HUDEP-2 (cell line): ENCODE data around the gene CUZD1.
"Not testable (repeated sequence)": the region's sequence is repeated elsewhere in the genome, so short reads cannot be mapped to it uniquely, and the experiment has no call there.

Experiments used
- DNase-seq, 76 experiments: peaks; one replicate each; lab custom pipeline; 2025; ENCODE audit not compliant: unreplicated experiment in 76 of 76; lab: John Stamatoyannopoulos, UW

The CUZD1 gene

GRCh38 chr10:122845783-122846332 is at the start of gene CUZD1:
Gene CUZD1 (minus strand): TSS chr10:122845857. CDS start chr10:122845843, 14 bp downstream.
- no peak for DNase-seq

GRCh38 chr10:122894261-122894944 is 48.7 kb upstream of the CUZD1 start:
- peak in 2 of 76 experiments; percentile 2 to 17 for DNase-seq

- no peak for DNase-seq
Measured at GRCh38 chr10:122884166-122884565, 38.5 kb upstream of the CUZD1 start.

- DNase-seq: peak in 16 of 76 experiments; percentile 1 to 51 (median 25)
Measured at GRCh38 chr10:122882766-122883165, 37.1 kb upstream of the CUZD1 start.

- peak; percentile 43 to 97 (median 92) for DNase-seq
Measured at GRCh38 chr10:122879339-122880273, 33.9 kb upstream of the CUZD1 start, which contains the start of gene FAM24B. Gene FAM24B (minus strand): TSS chr10:122879581. CDS start chr10:122850515, 29,066 bp downstream.

- DNase-seq: peak in 3 of 76 experiments; percentile 33 to 51 (median 38)
Measured at GRCh38 chr10:122878799-122879338, 33.2 kb upstream of the CUZD1 start.

- DNase-seq: peak in 69 of 76 experiments; percentile 7 to 90 (median 59)
Measured at GRCh38 chr10:122877264-122877663, 31.6 kb upstream of the CUZD1 start.

GRCh38 chr10:122876467-122876855 is 30.8 kb upstream of the CUZD1 start:
- no peak for DNase-seq

- peak in 2 of 76 experiments; percentile 10 to 16 for DNase-seq
Measured at GRCh38 chr10:122875843-122876466, 30.3 kb upstream of the CUZD1 start.

GRCh38 chr10:122871947-122872346 is 26.3 kb upstream of the CUZD1 start:
- DNase-seq: not testable (repeated sequence)

- not testable (repeated sequence) for DNase-seq
Measured at GRCh38 chr10:122868768-122869167, 23.1 kb upstream of the CUZD1 start.

- peak in 1 of 76 experiments; percentile 4 for DNase-seq
Measured at GRCh38 chr10:122866757-122867482, 21.3 kb upstream of the CUZD1 start.

- DNase-seq: no peak
Measured at GRCh38 chr10:122864901-122865300, 19.2 kb upstream of the CUZD1 start.

- DNase-seq: no peak
Measured at GRCh38 chr10:122864194-122864592, 18.5 kb upstream of the CUZD1 start.

- DNase-seq: no peak
Measured at GRCh38 chr10:122863216-122864193, 17.8 kb upstream of the CUZD1 start.

GRCh38 chr10:122861711-122862161 is 16.1 kb upstream of the CUZD1 start:
- DNase-seq: peak in 6 of 76 experiments; percentile 11 to 40 (median 24)

- DNase-seq: no peak
Measured at GRCh38 chr10:122859527-122859926, 13.9 kb upstream of the CUZD1 start.

GRCh38 chr10:122858042-122858441 is 12.4 kb upstream of the CUZD1 start:
- not testable (repeated sequence) for DNase-seq
